ENCODE measurements around the gene CCDC82.
A peak's percentile ranks its signal among the peaks of the same experiment; 100 is the strongest.
"Not testable (repeated sequence)": the region's sequence is repeated elsewhere in the genome, so short reads cannot be mapped to it uniquely, and the experiment has no call there.

The CCDC82 gene

DNA sequence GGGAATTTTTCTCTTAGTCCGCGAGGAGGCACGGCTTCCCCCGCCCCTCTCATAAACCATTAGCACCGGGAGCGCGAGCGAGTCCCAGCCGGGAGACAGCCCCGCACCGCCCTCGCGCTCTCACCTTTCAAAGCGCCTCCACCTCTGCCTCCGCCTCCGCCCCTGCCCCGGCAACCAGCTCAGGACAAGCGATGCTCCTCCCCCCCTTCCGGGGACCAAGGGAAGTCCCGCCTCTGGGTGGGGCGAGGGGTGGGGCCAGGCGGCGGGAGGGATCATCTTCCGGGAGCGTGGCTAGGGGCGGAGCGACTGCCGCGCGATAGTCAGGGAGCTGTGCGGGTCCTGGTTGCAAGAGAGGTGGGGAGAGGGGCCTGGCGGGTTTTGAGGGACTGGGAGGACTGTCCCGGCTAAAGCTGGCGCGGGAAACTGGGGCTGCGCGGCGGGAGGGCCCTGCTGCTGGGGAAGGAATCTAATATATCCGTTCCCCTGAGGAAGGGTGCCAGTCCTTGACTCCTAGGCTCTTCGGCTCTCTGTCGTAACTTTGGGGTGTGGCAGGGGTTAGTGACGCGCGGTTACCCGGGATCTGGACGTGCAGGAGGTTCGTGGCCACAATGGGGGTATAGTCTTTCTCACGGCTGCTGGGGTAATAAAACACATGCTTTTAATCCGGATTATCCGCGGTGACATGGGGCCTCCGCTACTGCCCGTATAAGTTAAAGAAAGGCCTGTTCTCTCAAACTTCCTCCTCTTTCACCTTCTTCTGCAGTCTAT, at the start of gene CCDC82, which contains the start of gene JRKL:
TSS of gene CCDC82 (minus strand) at position 193 of the 768 bp plus-strand sequence. CDS start 5,165 bp downstream, outside the sequence.
TSS of gene JRKL (plus strand) at position 294 of the 768 bp plus-strand sequence. CDS start 637 bp downstream, outside the sequence.
- DNase-seq (ENCODE audit: low spot score) = peak; percentile 91

DNA sequence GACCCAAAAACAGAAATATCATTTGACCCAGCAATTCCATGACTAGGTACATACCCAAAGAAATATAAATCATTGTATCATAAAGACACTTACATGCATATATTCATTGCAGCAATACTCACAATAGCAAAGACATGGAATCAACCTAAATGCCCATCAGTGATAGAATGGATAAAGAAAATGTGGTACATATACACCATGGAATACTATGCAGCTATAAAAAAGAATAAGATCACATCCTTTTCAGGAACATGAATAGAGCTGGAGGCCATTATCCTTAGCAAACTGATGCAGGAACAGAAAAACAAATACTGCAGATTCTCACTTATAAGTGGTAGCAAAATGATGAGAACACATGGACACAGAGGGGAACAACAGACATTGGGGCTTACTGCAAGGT, 42.9 kb upstream of the CCDC82 start:
- DNase-seq (ENCODE audit: low spot score) = not testable (repeated sequence)

DNA sequence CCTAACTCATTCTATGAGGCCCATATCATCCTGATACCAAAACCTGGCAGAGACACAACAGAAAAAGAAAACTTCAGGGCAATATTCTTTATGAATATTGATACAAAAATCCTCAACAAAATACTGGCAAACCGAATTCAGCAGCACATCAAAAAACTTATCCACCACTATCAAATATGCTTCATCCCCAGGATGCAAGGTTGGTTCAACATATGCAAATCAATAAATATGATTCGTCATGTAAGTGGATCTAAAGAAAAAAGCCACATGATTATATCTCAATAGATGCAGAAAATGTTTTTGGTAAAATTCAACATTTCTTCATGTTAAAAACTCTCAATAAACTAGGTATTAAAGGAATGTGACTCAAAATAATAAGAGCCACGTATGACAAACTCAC, 41.0 kb upstream of the CCDC82 start:
- no peak for DNase-seq (ENCODE audit: low spot score)

DNA sequence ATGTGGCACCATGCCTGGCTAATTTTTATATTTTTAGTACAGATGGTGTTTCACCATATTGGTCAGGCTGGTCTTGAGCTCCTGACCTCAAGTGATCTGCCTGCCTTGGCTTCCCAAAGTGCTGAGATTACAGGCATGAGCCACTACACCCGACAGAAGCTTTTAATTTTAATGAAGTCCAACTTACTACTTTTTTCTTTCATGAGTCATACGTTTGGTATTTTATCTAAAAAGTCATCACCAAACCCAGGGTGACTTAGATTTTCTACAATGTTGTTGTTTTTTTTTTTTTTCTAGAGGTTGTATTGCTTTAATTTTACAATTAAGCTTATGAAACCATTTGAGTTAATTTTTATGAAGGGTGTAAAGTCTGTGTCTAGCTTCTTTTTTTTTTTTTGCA, 35.0 kb upstream of the CCDC82 start:
- DNase-seq (ENCODE audit: low spot score) = no peak

DNA sequence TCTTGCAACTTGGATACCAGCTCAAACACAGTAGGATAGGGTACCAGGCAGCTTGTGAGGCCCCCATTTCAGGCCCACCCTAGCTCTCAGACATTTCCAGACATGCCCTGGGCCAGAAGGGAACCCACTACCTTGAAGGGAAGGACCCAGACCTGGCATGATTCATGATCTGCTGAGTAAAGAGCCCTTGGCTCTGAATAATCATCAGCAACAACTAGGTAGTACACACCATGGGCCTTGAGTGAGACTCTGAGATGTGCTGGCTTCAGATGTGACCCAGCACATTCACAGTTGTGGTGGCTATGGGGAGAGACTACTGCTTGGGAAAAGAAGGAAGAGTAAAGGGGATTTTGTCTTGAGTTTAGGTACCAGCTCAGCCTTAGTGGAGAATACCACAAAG, 23.7 kb upstream of the CCDC82 start:
- DNase-seq (ENCODE audit: low spot score) = no peak

DNA sequence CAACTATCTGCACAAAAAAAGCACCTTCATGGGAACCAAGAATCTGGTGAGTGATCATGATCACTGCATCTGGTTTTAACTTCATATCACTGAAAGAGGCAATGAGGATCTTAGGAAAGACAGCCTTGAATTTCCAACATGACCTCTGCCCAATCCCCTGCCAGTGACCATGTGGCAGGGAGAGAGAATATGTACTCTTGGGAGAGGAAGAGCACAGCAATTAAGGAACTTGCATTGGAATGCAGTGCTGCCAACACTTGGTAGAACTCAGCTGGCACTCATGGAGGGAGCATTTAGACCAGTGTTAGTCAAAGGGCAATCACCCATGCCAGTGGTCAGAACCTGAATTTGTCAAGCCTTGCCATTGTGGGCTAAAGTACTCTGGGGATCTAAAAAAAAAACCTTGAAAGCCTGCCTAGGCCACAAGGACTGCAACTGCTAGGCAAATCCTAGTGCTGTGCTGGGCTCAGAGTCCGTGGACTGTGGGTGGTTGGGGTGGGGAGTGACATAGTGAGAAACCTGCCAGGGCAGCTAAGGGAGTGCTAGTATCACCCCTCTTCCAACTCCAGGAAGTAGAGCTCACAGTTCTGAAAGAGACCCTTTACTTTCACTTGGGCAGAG, 23.2 kb upstream of the CCDC82 start:
- DNase-seq (ENCODE audit: low spot score) = no peak

DNA sequence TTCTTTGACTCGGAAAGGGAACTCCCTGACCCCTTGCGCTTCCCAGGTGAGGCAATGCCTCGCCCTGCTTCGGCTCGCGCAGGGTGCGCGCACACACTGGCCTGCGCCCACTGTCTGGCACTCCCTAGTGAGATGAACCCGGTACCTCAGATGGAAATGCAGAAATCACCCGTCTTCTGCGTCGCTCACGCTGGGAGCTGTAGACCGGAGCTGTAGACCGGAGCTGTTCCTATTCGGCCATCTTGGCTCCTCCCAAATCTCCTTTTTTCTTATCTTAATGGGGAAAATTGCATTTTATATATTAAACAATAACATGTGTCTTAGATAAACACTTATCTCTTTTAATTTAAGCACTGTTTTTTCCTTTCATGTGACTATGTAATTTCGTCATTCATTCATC, 21.7 kb upstream of the CCDC82 start:
- DNase-seq (ENCODE audit: low spot score) = not testable (repeated sequence)

DNA sequence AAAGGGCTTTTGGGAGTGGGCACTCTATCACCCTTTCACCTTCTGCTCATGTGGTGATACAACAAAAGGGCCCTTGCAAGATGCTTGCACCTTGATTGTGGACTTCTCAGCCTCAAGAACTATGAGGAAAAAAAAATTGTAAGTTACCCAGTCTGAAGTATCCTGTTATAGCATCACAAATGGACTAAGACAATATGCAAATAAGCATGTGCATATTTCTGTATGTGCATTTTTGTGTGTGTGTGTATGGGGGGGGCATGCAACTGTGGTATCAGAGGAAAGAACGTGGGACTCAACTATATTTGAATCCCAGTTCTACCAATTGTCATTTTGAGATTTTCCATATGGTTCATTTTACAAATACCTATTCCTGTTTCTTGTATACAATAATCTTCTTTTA, 11.0 kb upstream of the CCDC82 start:
- DNase-seq (ENCODE audit: low spot score) = no peak

DNA sequence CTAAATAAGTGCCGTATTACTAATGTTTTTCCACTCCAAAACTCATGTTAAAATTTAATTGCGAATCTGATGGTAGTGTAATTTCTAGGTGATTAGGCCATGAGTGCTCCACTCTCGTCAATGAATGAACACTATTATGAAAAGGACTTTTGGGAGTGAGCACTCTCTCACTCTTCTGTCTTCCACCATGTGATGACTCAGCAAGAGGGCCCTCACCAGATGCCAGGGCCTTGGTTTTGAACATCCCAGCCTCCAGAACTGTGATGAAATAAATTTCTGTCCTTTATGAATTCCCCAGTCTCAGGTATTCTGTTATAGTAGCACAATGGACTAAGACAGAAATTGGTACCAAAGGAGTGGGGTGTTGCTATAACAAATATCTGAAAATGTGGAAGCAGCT, 8.2 kb upstream of the CCDC82 start:
- no peak for DNase-seq (ENCODE audit: low spot score)

DNA sequence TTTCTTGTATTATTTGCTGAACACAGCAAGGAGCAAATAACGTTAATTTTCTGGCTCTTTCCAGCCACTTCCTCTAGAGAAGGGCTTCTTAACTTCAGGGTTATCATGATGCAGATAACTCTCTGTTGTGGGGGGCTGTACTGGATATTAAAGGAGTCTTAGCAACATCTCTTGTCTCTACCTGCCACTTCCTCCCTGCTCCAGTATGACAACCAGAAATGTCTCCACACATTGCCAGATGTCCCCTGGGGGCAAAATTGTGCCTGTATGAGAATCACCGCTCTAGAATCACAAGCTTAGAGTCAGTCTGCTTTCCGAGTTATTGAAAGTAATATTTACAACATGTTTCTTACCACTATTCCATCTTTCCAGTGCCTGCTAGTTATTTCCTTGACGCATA, 6.9 kb upstream of the CCDC82 start:
- no peak for DNase-seq (ENCODE audit: low spot score)

DNA sequence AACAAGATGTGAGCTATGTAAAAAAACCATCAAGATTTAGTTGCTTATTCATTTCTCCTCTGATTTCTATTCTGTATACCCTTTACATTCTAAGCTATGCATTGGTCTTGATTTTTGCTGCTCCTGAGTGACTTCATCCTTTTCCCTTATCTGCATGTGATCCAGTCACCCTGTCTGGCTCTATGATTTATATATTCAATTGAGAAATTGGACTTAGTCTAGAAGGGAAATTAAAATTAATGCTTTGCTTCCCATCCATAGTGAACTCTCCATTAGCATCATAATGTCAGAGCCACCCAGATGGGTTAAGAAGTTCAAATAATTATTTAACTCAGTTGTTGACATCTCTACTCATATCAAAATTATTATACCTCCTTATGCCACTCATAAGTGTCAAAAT, 5.1 kb upstream of the CCDC82 start:
- DNase-seq (ENCODE audit: low spot score) = no peak

DNA sequence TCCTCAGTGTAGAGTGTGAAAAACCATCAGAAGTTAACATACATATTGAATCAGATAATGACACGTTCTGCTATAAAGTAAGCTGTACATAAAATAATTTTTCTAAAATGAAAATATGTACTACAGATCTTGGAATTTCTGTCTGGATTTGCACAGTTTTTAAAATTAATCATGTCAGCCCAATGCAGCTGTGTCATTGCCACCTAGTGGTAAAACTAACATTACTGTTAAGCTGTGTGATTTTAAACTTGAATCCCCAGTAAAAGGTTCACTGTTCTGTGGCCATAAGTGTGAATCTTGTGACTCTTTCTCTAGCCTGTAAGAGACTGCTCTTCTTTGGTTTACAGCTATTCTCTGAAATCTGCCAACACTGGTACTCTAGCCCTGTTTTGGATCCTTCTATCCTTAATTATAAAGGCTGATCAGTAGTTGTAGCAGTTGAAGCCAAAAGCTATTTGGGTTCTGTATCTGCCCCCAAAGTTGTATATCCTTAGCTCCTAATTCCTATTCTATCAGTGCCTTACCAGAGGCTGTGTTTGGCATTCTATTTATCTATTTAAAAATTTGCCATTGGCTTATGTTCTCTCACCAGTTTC, 4.1 kb upstream of the CCDC82 start:
- peak; percentile 35 for DNase-seq (ENCODE audit: low spot score)

DNA sequence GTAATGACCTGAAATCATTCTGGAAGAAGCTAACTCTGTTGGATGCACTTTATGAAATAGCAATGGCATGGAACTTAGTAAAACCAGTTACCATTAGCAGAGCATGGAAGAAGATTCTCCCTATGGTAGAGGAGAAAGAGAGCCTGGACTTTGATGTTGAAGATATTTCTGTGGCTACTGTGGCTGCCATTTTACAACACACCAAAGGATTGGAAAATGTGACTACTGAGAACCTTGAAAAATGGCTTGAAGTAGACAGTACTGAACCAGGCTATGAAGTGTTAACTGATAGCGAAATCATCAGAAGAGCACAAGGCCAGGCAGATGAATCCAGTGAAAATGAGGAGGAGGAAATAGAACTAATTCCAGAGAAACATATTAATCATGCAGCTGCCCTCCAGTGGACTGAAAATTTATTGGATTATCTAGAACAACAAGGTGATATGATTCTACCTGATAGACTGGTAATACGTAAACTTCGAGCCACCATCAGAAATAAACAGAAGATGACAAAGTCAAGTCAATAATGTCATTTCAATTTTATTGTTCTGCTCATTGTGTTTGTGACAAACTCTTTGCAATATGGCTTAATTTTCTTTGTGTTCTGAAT, 2.1 kb upstream of the CCDC82 start:
- DNase-seq (ENCODE audit: low spot score) = no peak

DNA sequence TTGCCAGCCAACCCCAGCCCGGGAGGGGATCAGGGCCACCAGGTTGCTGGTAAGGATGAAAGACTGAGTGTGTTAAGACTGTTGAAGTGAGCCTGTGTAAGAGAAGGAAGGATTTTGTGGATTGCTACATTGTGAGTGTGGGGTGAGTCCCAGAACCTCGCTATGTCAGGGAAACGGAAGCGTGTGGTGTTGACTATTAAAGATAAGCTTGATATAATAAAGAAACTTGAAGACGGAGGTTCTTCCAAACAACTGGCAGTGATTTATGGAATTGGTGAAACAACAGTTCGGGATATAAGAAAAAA, 728 bp upstream of the CCDC82 start:
- peak; percentile 8 for DNase-seq (ENCODE audit: low spot score)

DNA sequence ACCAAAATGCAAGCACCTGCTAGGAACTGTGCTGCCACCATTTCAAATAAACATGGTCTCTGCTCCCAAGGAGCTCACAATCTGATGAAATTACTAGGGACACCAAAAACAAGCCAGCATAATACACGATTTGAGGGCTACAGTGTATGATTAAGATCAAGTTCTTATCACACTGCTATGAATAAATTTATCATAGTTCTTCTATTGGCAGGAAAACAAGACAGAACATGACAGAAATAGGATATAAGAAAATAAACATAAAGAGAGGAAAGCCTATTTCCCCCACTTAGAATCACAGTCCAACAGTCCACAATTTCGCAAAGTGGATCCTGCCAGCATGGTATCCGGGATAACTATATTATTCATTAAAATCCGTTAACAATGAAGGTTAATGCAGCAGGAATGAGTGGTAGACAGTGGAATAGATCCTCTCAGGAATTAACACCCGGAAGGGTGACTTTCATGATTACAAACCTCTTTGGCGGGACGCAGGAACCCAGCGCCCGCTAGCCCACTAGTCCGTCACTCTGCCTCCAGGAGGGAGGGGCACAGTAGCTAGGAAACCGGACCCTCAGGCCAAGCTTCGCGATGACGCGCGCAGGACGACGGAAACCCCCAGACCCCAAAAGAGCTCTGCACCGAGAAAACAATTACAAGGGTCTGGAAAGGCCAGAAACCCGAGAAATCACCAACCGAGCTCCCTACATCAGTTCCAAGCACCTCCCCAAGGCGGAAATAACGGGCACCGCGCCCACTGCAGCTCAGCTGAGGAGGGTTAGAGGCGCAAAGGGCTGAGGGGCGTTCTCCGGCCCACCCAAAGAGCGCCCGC, 607 bp downstream of the CCDC82 start:
- peak; percentile 44 for DNase-seq (ENCODE audit: low spot score)

DNA sequence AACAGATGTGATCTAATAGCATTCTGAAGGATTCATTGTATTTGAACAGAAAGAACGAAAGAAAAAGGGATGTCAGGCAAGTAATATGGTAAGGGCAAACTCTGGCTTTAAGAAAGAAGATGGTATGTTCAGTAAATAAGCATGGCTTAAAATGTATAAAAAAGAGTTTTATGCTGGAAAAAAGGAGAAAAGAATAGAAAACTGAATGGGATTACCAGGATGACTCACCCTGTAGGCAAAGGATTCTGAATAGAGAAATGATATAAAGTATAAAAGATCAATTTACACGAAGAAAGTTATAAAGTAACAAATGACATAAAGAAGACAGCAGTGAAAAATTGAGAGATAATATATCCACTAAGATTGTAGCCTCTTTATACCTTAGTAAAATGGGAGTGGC, 4.5 kb downstream of the CCDC82 start:
- DNase-seq (ENCODE audit: low spot score) = no peak

DNA sequence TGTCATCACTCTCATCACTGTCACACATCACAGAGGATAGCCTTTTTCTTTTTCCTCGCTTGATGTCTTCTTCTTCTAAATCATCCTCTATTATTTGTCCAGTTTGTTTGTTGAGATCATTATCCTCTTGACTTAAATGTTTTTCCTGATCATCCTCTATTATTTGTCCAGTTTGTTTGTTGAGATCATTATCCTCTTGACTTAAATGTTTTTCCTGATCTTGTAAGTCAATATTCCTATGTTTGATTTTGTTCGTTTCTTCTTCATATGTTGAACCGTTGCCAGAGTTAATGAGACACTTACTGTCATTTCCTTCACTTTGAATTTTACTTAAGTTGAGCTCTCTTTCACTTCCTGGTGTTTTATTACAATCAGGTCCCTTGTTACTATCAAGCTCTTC, 5.6 kb downstream of the CCDC82 start:
- DNase-seq (ENCODE audit: low spot score) = no peak

DNA sequence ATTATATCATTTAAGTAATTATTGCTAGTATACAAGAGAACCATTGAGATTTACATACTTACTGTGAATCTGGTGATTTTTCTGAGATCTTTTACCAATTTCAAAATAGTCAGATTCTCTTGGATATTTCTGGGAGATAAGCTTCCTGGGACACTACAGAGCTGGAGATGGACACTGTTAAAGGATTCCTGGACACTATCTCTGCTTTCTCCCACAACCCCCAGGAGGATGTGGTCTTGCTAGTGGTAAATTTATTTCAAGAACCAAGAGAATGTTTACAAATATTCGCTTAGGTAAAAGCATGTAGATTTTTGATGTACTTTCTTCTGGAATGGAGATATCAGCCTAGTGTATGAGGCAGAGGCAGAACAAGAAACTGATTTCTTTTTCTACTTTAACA, 12.9 kb downstream of the CCDC82 start:
- no peak for DNase-seq (ENCODE audit: low spot score)

DNA sequence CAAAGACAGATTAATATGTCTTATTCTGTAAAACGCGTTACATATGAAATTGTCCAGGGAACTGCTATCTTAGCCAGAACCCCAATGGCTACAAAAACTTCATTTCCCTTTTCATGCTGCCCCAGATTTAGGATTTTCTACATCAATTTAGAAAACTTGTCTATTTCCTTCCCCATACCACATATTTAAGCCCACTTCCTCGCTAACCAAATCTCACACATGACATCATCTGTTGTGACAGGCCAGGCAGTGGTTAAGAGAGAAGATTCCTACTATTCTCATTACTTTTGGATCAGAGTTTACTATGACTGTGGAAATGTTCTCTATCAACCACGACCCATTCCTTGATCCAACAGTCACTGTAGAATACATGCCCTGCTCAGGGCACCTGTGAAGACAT, 15.9 kb downstream of the CCDC82 start:
- no peak for DNase-seq (ENCODE audit: low spot score)

DNA sequence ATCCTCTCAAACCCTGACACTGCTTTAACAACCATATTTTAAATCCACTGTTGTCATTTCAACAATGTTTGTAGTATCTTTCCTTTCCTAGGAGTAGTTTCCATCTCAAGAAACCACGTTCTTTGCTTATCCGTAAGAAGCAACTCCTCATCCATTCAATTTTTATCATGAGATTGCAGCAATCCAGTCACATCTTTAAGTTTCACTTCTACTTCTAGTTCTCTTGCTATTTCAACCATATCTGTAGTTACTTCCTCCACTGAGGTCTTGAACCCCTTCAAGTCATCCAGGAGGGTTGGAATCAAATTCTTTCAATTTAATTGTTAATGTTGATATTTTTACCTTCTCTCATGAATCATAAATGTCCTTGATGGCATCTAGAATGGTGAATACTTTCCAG, 22.4 kb downstream of the CCDC82 start:
- DNase-seq (ENCODE audit: low spot score) = no peak

DNA sequence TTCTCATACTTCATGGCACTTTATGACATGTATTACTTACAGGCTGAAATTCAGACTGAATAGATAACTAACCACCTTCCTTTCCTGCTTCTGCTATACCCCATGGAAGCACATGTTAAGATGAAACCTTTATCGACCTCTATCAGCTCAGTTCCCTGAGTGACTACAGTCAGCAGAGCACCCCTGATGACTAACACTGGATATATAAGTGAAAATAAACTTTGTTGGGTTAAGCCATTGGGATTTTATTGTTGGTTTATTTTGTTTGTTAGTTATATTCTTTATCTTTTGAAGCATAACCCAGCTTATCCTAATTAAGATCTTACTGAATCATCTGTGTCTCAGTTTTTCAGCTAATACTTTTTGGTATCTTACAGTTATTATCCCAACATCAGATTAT, 23.7 kb downstream of the CCDC82 start:
- no peak for DNase-seq (ENCODE audit: low spot score)

DNA sequence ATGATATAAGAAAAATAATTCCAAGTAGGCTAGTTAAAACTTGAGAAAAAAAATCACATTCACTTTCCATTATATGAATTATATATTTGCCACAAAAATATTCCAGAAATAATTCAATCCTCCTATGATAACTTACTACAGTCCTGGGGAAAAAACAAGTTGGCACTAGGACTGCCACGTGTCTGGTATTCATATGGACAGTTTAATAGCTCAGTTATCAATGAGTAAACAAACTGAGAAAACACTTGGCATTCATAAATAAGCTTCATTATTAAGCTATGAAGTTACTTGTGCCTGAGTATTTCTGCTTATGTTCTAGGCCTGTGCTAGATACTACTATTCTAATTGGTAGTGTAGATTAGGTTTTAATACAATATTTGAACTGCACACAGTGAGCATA, 24.2 kb downstream of the CCDC82 start:
- DNase-seq (ENCODE audit: low spot score) = no peak

Measured in hepatic stellate cell (primary cell).